GM18951 (cell line): Measurements from ENCODE around the gene PACRG.

Experiments used
- POLR2A ChIP-seq: IDR thresholded peaks from 4 replicates; pipeline ENCODE4 v1.6.1; 2011; ENCODE audit warnings: mild to moderate bottlenecking; ENCODE audit not compliant: insufficient read length, insufficient read depth; ENCODE audit errors: extremely low read depth
- in situ Hi-C: fragments of 300-500 bp; cut with MboI; formaldehyde crosslinking; loops from one replicate; pipeline ENCODE4 v1.12.0; 2022; ENCODE audit warnings: low sequenced_read_pairs, mixed read lengths, inconsistent platforms; ENCODE audit not compliant: unreplicated experiment

Gene PACRG

DNA sequence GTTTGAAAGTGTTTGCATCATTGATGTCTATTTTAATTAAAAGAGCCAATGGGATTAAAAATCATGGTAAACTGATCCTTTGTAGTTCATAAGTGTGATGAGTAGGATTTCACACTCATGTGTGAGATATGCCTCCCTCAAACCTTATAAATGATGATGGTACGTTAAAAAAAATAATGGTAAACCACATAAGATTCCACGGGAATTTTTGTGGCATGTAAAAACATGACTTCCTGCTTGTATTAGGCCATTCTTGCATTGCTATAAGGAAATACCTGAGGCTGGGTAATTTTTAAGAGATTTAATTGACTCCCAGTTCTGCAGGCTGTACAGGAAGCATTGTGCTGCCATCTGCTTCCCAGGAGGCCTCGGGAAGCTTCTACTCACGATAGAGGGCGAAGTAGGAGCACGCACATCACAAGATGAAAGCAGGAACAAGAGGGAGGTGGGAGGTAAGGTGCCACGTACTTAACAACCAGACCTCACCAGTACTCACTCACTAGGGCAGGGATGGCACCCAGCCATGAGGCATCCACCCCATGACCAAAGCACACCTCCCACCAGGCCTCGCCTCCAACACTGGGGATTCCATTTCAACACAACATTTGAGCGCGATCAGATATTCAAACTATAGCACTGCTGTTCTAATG lies 499.2 kb downstream of the PACRG start:
- in situ Hi-C loops: no loop called here

DNA sequence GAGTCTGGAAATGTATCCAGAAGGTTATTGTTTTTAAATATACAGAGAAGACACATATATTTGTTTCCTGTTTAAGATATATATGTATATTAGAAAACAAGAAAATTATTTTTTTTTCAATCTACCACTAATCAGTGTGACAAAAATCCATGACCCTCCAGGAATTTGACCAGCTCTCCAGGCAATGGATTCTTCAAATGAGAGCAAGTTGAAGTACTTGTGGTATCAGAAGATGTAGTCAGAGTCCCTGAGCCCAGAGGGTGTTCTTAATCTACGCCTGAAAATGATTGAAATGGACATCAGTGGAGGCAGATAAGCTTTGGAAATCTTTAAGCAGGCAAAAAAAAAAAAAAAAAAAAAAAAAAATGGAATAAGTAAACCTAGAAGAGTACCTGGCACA lies 500.3 kb downstream of the PACRG start:
- in situ Hi-C loops: no loop called here
- TF ChIP-seq POLR2A: no peak

More for the DNA sequence above, 499.2 kb downstream of the PACRG start:
- TF ChIP-seq POLR2A: no peak

- no peak for TF ChIP-seq POLR2A
Measured at GRCh38 chr6:163229050-163229449, 501.3 kb downstream of the PACRG start.

GRCh38 chr6:163230901-163231300 lies 503.1 kb downstream of the PACRG start:
- TF ChIP-seq POLR2A: no peak
- in situ Hi-C loops: no loop called here

More at GRCh38 chr6:163229050-163229449, 501.3 kb downstream of the PACRG start:
- in situ Hi-C loops: no loop called here

- TF ChIP-seq POLR2A: no peak
Measured at GRCh38 chr6:163231356-163232014, 503.7 kb downstream of the PACRG start.

DNA sequence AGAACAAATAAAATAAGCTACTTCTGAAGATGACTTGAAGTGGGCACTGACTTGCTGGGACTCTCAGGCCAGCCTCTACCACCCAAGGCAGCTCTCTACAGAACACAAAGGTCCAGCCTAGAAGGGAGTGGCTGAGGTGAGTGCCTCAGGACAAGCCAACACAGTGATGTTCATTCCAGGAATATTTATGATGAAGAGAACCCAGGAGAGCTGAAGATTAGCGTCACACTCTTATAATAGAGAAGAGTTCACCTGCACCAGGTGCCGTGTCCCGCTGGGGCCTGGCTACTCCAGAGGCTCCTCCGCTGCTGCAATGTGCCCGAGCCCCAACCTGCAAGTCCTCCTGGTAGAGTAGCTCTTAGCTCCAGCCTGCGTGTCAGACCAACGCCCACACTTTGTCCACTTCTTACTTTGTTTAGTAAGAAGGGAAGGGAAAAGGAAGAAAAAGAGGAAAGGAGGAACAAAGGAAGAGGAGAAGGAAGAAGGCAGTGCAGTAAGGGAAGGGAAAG lies 504.3 kb downstream of the PACRG start:
- in situ Hi-C loops: no loop called here
- TF ChIP-seq POLR2A: no peak

More at GRCh38 chr6:163231356-163232014, 503.7 kb downstream of the PACRG start:
- in situ Hi-C loops: no loop called here

DNA sequence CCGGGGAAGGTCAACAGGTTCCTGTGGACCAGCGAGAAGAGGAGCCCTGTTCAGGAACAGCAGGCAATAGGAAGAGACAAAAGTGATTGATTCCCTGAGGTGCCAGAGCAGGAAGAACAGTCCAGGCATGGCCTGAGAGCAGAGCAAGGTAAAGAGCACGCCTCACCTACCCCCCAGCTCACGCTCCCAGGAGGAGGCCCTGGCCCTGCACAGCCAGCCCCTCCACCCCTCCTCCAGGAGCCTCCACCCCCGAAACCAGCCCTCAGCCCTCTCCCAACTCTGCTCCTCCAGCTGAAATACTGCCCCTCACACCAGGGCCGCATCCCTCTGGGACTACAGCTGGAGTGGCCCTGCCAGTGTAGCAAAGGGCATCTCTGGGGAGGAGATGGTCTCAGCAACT lies 504.9 kb downstream of the PACRG start:
- TF ChIP-seq POLR2A: no peak
- in situ Hi-C loops: no loop called here

- in situ Hi-C loops: no loop called here
- TF ChIP-seq POLR2A: no peak
Measured at GRCh38 chr6:163237110-163237509, 509.3 kb downstream of the PACRG start.

DNA sequence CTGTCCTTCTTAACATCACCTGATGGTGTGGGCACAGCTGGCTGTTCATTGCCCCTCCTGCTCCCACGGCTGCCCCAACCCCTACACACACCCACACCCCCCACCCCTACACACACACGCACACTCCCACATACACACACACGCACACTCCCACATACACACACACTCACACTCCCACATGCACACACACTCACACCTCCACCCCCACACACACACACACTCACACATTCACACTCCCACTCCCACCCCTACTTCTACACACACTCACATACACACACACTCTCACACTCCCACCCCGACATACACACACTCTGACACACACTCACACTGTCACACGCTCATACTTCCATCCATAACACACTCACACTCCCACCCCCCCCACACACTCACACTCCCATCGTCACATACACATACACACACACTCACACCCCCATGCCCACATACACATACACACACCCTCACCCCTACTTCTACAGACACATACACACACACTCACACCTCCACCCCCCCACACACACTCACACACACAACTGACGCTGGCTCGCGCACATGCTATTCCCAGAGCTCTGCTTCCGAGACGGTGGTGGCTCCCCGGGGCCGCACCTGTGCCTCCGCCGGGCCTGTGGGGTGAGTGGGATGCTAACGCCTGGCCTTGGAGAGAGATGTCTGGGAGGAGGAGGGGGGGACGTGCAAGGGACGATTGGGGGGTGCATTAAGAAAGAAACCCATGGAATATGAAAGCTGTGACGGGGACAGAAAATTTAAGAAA lies 512.0 kb downstream of the PACRG start:
- TF ChIP-seq POLR2A: no peak
- in situ Hi-C loops: no loop called here

DNA sequence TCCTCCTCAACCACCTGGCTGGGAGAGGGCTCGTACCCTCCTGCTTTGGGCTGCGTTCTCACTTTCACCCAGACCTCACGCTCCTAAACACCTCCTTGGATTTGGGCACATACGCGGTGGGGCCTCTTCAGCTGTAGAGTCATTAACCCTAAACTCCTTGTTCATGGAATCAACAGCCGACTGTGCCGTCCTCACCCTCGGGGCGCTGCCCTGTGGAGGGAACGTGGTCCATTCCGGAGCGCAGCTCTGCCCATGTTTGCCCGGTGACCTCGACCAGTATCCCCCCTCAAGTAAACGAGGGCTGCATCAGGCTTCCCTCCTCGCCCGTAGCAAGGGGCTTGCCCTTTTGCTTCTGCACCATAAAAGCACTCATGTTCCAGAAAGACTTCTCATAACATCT lies 512.8 kb downstream of the PACRG start:
- TF ChIP-seq POLR2A: no peak
- in situ Hi-C loops: no loop called here

GRCh38 chr6:163241683-163242082 lies 513.9 kb downstream of the PACRG start:
- no peak for TF ChIP-seq POLR2A
- in situ Hi-C loops: no loop called here

- in situ Hi-C loops: no loop called here
- TF ChIP-seq POLR2A: no peak
Measured at GRCh38 chr6:163243083-163243482, 515.3 kb downstream of the PACRG start.

DNA sequence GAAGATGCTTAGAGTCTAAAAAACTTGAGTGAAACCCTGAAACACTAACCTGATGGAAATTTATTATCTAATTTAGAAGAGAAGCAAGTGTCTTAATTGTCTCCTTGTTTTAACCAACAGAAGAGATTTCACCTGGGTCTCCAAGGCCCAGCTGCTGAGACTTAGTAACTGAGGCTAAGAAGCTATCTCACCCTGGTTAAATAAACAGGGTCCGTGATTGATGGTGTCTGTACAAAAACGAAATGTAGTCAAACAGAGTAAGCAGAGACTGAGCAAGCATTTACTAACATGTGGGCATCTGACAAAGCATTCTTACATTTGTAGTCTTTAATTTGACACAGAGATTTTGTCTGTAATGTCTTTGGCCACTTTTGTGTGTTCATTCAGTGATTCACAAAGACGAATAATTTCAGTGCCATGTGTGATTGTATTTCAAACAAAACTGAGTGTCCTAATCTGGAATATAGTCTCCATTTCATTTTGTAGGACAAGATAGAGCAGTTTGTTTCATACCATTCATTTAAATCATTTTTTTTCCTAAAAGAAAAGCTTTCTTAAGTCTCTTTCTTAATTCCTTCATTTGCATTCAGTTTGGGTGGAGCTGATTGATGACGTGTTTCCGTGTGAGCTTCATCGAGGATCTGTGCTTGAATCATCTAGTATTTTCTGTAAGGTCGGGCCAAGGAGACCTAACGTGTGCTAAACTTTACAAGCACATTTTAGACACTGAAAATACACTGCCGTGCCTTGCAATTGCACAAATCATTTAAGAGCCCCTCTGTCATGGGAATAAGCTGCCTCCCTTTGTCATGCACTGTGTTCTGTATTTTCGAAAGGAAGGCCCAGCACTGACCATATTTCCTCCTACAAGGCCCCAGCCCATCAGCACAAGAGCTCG lies 516.2 kb downstream of the PACRG start:
- in situ Hi-C loops: no loop called here
- no peak for TF ChIP-seq POLR2A

DNA sequence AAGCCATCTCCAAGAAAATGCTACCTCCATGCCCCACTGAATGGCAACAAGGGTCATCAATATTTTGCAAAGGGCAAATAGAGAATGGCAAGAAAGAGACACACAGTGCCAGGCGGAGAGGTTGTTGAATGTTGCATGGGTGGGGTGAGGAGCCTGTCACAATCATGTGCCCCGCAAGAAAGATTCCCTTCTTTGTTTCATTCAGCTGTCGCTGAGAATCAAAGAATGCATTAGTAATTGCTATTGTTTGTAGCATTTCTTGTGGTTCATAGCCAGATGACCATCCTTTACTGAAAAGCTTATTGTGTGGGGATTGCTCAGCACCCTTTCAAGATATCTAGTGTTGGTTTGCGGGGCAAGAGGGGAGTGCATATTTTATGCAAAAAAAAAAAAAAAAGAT lies 520.3 kb downstream of the PACRG start:
- TF ChIP-seq POLR2A: no peak
- in situ Hi-C loops: no loop called here
